ENCODE data around the gene GAST.
A peak's percentile ranks its signal among the peaks of the same experiment; 100 is the strongest.

GRCh38 chr17:41689497-41690299, 22.4 kb upstream of the GAST start:
- peak in 3 of 4 experiments; percentile 52 to 62 (median 55) for TF ChIP-seq CTCF (IDR thresholded peaks at IDR 0.05)
- TF ChIP-seq POLR2A (IDR thresholded peaks at IDR 0.05): no peak

All from prostate gland (tissue), 2 donors.